Trophoblast cell (in vitro differentiated cells and primary cell): ENCODE data around the gene FASTKD3.

Experiments
- DNase-seq, 2 donors: peaks; one replicate each; pipeline ENCODE4 v3.0.0-alpha.2; 2016
- H2AFZ ChIP-seq: 2 replicates; pipeline ENCODE4 v1.6.1; 2013; ENCODE audit warnings: low read length, moderate library complexity, mild to moderate bottlenecking; ENCODE audit not compliant: insufficient read depth, poor library complexity
- H2AK5ac ChIP-seq: 2 replicates; pipeline ENCODE4 v1.6.1; 2013; ENCODE audit warnings: mild to moderate bottlenecking, low read length
- H2BK120ac ChIP-seq: 2 replicates; pipeline ENCODE4 v1.6.1; 2013; ENCODE audit warnings: low read length, mild to moderate bottlenecking, moderate library complexity; ENCODE audit not compliant: insufficient read depth, poor library complexity
- H2BK12ac ChIP-seq: 2 replicates; pipeline ENCODE4 v1.6.1; 2013; ENCODE audit warnings: mild to moderate bottlenecking, low read length, moderate library complexity
- H2BK5ac ChIP-seq: 2 replicates; pipeline ENCODE4 v1.6.1; 2013; ENCODE audit warnings: low read length, low read depth, moderate library complexity, mild to moderate bottlenecking; ENCODE audit not compliant: poor library complexity
- H3K14ac ChIP-seq: 2 replicates; pipeline ENCODE4 v1.6.1; 2013; ENCODE audit warnings: mild to moderate bottlenecking, low read length
- H3K18ac ChIP-seq: 2 replicates; pipeline ENCODE4 v1.6.1; 2013; ENCODE audit warnings: mild to moderate bottlenecking, low read length
- H3K23ac ChIP-seq: 2 replicates; pipeline ENCODE4 v1.6.1; 2013; ENCODE audit warnings: low read length
- H3K27ac ChIP-seq: 2 replicates; pipeline ENCODE4 v1.5.1; 2013; ENCODE audit warnings: low read depth, mild to moderate bottlenecking, inconsistent platforms, low read length, moderate library complexity
- H3K27me3 ChIP-seq: 2 replicates; pipeline ENCODE4 v1.6.1; 2013; ENCODE audit warnings: inconsistent platforms, mild to moderate bottlenecking, low read length, moderate library complexity; ENCODE audit not compliant: insufficient read depth
- H3K36me3 ChIP-seq, 2 experiments: 1 replicate in 1 of 2; 2 replicates in 1 of 2; pipeline ENCODE4 v1.6.1; 2013; ENCODE audit warnings: low read length in 2 of 2, mild to moderate bottlenecking in 2 of 2, moderate library complexity in 1 of 2; ENCODE audit not compliant: insufficient read depth in 2 of 2, control insufficient read depth in 1 of 2
- H3K4ac ChIP-seq: 2 replicates; pipeline ENCODE4 v1.6.1; 2013; ENCODE audit warnings: low read depth, mild to moderate bottlenecking, low read length, moderate library complexity
- H3K4me1 ChIP-seq, 2 experiments: 1 replicate in 1 of 2; 2 replicates in 1 of 2; pipeline ENCODE4 v1.6.1; 2013; ENCODE audit warnings: low read length in 2 of 2, mild to moderate bottlenecking in 2 of 2, moderate library complexity in 1 of 2; ENCODE audit not compliant: insufficient read depth in 2 of 2, control insufficient read depth in 1 of 2
- H3K4me2 ChIP-seq: 2 replicates; pipeline ENCODE4 v1.6.1; 2013; ENCODE audit warnings: inconsistent platforms, mild to moderate bottlenecking, low read length, moderate library complexity
- H3K4me3 ChIP-seq: 2 replicates; pipeline ENCODE4 v1.5.1; 2013; ENCODE audit warnings: mild to moderate bottlenecking, low read depth, low read length, inconsistent platforms
- H3K79me1 ChIP-seq: one replicate; pipeline ENCODE4 v1.6.1; 2013; ENCODE audit warnings: low read length
- H3K79me2 ChIP-seq: 2 replicates; pipeline ENCODE4 v1.6.1; 2013; ENCODE audit warnings: low read length, mild to moderate bottlenecking; ENCODE audit not compliant: control insufficient read depth, insufficient read depth, poor library complexity
- H3K9ac ChIP-seq: 2 replicates; pipeline ENCODE4 v1.6.1; 2013; ENCODE audit warnings: mild to moderate bottlenecking, low read length
- H3K9me3 ChIP-seq: 2 replicates; pipeline ENCODE4 v1.6.1; 2013; ENCODE audit warnings: low read depth, mild to moderate bottlenecking, control low read depth, inconsistent platforms, low read length; ENCODE audit not compliant: insufficient read depth
- H4K12ac ChIP-seq: 2 replicates; pipeline ENCODE4 v1.6.1; 2013; ENCODE audit warnings: low read depth, mild to moderate bottlenecking, low read length, moderate library complexity
- H4K8ac ChIP-seq: 2 replicates; pipeline ENCODE4 v1.6.1; 2013; ENCODE audit warnings: low read depth, mild to moderate bottlenecking, low read length, moderate library complexity
- H4K91ac ChIP-seq: one replicate; pipeline ENCODE4 v1.6.1; 2013; ENCODE audit warnings: low read depth, mild to moderate bottlenecking, low read length, moderate library complexity
- WGBS: extraction: QIAGEN DNeasy Blood & Tissue Kit; methylation state at CpG from one replicate; pipeline ENCODE4 v1.1.7; 2013; ENCODE audit warnings: missing lambda C conversion rate; ENCODE audit not compliant: insufficient read length, insufficient coverage; ENCODE audit errors: extremely low coverage; 5-methylcytosine and 5-hydroxymethylcytosine counted together

FASTKD3 gene

DNA sequence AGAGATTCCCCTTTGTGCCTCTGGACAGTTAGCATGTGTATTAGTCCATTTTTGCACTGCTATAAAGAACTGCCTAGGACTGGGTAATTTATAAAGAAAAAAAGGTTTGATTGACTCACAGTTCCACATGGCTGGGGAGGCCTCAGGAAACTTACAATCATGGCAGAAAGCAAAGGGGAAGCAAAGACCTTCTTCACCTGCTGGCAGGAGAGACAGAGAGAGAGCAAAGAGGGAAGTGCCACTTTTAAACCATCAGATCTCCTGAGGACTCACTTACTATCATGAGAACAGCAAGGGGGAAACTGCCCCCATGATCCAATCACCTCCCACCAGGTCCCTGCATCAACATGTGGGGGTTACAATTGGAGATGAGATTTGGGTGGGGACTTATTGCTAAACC lies 23.9 kb downstream of the FASTKD3 start:
- Histone ChIP-seq H3K18ac (no peak overlapping the region), H3K23ac (no peak overlapping the region), H3K79me2 (no peaks in the 10 kb centered on the region), H2BK12ac (no peak overlapping the region), H3K9me3 (no peaks in the 10 kb centered on the region), H4K12ac (no peak overlapping the region), H4K8ac (no peak overlapping the region), H3K4me2 (no peak overlapping the region), H3K4me3 (no peak overlapping the region), H3K36me3 (no peaks in the 10 kb centered on the region), H3K4ac (no peak overlapping the region), H3K79me1 (no peaks in the 10 kb centered on the region), H4K91ac (no peak overlapping the region), H3K4me1 (peaks cover 0 to 3% of the 10 kb centered on the region in 2 experiments), H3K14ac (no peak overlapping the region), H2BK5ac (no peak overlapping the region), H2AK5ac (no peak overlapping the region), H2AFZ (no peak overlapping the region), H3K9ac (no peak overlapping the region), H3K27me3 (no peaks in the 10 kb centered on the region), H2BK120ac (no peak overlapping the region), H3K27ac (no peak overlapping the region)
- no peak for DNase-seq

- Histone ChIP-seq H3K27me3 (no peaks in the 10 kb centered on the region), H2BK5ac (no peak overlapping the region), H3K4me1 (no peaks in the 10 kb centered on the region), H3K18ac (no peak overlapping the region), H3K14ac (no peak overlapping the region), H3K23ac (no peak overlapping the region), H2AFZ (no peak overlapping the region), H3K4me2 (no peak overlapping the region), H4K8ac (no peak overlapping the region), H3K9ac (no peak overlapping the region), H3K27ac (no peak overlapping the region), H2BK12ac (no peak overlapping the region), H3K4ac (no peak overlapping the region), H3K79me1 (no peaks in the 10 kb centered on the region), H2BK120ac (no peak overlapping the region), H3K79me2 (no peaks in the 10 kb centered on the region), H2AK5ac (no peak overlapping the region), H4K91ac (no peak overlapping the region), H3K9me3 (no peaks in the 10 kb centered on the region), H4K12ac (no peak overlapping the region), H3K36me3 (no peaks in the 10 kb centered on the region), H3K4me3 (no peak overlapping the region)
- no CpG with 5 or more reads among the region's 2 CpGs for WGBS
- no peak for DNase-seq
These were observed 26.3 kb downstream of the FASTKD3 start for GRCh38 chr5:7842531-7842930.

DNA sequence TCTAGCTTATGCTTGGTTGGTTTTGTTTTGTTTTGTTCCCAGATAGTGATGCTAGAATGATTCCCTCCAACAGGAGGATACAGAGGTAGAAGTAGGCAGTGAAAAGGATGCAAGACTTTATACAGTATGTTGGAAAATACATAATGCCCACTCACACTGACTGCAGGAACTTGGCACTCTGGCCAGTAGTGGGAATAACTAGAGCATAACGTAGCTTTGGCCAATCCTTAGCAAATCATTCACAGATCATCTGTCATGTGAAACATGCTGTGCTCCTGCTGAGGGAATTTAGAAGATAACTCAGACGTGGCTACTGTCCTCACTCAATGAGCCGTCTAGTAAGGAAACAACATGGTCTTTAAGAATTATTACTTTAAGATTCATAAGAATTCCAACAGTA lies 31.4 kb downstream of the FASTKD3 start:
- no CpG with 5 or more reads among the region's 3 CpGs for WGBS
- Histone ChIP-seq H2AK5ac (no peak overlapping the region), H4K91ac (no peak overlapping the region), H3K36me3 (no peaks in the 10 kb centered on the region), H4K8ac (no peak overlapping the region), H3K9ac (no peak overlapping the region), H3K4me1 (no peaks in the 10 kb centered on the region), H2BK12ac (no peak overlapping the region), H2BK120ac (no peak overlapping the region), H3K79me1 (no peaks in the 10 kb centered on the region), H3K27me3 (no peaks in the 10 kb centered on the region), H3K4me3 (no peak overlapping the region), H3K27ac (no peak overlapping the region), H3K79me2 (peaks cover 2% of the 10 kb centered on the region), H2AFZ (no peak overlapping the region), H3K14ac (no peak overlapping the region), H3K4me2 (no peak overlapping the region), H2BK5ac (no peak overlapping the region), H4K12ac (no peak overlapping the region), H3K23ac (no peak overlapping the region), H3K9me3 (no peaks in the 10 kb centered on the region), H3K18ac (no peak overlapping the region), H3K4ac (no peak overlapping the region)
- no peak for DNase-seq

GRCh38 chr5:7834982-7835381 lies 33.8 kb downstream of the FASTKD3 start:
- Histone ChIP-seq H3K27me3 (no peaks in the 10 kb centered on the region), H3K23ac (no peak overlapping the region), H3K18ac (no peak overlapping the region), H3K4me2 (no peak overlapping the region), H2BK120ac (no peak overlapping the region), H4K12ac (no peak overlapping the region), H2BK5ac (no peak overlapping the region), H4K91ac (no peak overlapping the region), H3K79me2 (peaks cover 2% of the 10 kb centered on the region), H3K36me3 (no peaks in the 10 kb centered on the region), H3K14ac (no peak overlapping the region), H3K4me3 (no peak overlapping the region), H3K9me3 (peaks cover 3% of the 10 kb centered on the region), H3K79me1 (no peaks in the 10 kb centered on the region), H2AFZ (no peak overlapping the region), H3K4ac (no peak overlapping the region), H3K27ac (no peak overlapping the region), H4K8ac (no peak overlapping the region), H2AK5ac (no peak overlapping the region), H3K4me1 (no peaks in the 10 kb centered on the region), H2BK12ac (no peak overlapping the region), H3K9ac (no peak overlapping the region)
- WGBS, result no CpG with 5 or more reads among the region's 4 CpGs
- no peak for DNase-seq
